NCI-H345 treated with DMSO at 0.1 percent for 48 hours (cell line): ENCODE results near the gene ITGB6.

ENCODE experiments used
- DNase-seq: peaks from one replicate; lab custom pipeline; 2025; ENCODE audit not compliant: unreplicated experiment; lab: John Stamatoyannopoulos, UW

ITGB6 gene

DNA sequence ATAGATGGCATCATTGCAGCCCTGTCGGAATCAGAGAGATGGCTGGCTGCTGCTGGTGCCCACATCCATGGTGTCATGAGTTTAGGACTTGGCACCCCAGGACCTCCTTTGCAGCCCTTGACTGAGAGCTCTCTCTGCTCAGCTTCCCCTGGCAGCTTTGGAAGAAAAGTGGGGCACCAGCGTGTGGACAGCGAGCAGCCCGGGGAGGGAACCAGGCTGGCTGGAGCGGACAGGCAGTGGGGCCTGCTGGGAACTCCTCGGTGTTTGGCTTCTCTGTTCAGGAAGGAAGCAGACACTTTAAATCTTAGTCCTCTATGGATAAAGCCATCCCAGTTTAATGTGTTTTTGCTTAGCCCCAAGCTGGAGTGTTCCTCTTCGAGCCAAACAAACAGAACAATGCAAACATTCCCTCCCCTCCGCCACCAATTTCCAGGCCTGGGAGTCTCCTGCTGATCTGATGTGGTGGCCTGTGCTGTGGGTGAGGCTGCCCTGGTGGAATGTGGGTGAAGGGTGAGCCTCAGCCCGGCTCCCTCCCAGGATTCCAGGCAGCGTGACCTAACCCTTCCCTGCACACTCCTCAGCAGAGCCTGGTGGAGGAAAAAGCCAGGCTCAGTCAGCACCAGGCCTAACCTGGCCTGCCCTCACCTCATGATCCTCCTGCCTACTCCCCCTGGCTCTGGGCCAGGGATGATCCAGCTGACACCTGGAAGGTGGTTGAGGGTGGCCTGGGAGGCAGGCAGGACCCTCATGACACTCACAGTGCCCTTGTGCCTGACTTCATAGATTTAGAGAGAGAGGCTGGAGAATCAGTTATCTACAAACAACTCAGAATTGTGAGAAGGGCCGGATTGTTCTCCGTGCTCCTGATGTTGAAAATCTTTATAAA is 21.6 kb upstream of the ITGB6 start:
- no peak for DNase-seq

GRCh38 chr2:160220545-160221009 is 20.5 kb upstream of the ITGB6 start:
- DNase-seq: no peak

DNA sequence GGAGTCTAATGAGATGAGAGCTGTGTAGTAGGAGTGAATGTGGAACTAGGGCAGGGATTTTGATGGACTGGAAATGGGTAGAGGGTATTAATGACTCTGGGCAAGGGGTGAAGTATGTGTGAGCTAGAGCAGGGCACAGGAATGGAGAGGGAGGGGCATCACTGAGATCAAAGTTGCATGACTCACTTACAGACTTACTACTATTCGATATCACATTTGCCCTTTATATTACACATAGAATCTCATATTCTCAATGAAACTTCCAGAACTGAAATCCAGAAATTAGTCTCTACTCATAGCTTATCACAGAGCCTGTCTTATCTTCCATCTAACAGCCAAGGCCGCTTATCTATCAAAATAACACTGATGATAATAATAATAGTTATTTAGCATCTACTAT is 20.0 kb upstream of the ITGB6 start:
- no peak for DNase-seq

GRCh38 chr2:160214461-160215445 is 14.7 kb upstream of the ITGB6 start:
- no peak for DNase-seq

DNA sequence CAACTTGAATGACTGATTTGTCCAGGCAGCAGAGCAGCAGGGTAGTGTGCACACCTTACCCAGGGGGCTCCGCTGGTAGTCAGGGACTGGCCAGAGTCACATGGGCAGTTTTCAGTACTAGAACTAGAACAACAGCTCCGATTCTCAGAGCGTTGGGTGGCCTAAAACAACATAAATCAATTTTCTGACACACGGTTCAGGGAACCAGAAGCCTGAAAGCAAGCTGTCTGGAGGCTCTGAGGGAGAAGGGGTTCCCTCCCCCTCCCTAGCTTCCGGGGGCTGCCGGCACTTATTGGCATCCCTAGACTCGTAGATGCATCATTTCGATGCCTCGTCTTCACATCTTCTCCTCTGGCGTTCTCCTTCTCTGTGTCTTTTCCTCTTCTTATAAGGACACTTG is 13.4 kb upstream of the ITGB6 start:
- DNase-seq: no peak

- no peak for DNase-seq
Observed at GRCh38 chr2:160210599-160211138, 10.6 kb upstream of the ITGB6 start.

DNA sequence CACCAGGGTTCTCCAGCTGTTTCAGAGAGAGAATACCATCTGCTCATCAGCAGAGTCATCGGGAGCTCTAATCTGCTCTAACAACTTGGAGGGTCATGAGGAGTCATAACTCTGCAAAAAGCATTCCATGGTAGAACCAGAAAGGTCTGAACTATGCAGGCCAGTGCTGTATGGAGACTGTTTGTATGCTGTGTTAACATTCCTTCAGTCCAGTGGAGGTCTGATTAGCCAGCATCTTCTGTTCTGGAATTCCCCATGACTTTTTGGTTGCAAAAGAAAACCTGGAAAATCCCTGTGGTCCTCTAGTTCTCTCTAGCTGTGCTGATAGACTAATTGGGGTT is 9.4 kb upstream of the ITGB6 start:
- no peak for DNase-seq

DNA sequence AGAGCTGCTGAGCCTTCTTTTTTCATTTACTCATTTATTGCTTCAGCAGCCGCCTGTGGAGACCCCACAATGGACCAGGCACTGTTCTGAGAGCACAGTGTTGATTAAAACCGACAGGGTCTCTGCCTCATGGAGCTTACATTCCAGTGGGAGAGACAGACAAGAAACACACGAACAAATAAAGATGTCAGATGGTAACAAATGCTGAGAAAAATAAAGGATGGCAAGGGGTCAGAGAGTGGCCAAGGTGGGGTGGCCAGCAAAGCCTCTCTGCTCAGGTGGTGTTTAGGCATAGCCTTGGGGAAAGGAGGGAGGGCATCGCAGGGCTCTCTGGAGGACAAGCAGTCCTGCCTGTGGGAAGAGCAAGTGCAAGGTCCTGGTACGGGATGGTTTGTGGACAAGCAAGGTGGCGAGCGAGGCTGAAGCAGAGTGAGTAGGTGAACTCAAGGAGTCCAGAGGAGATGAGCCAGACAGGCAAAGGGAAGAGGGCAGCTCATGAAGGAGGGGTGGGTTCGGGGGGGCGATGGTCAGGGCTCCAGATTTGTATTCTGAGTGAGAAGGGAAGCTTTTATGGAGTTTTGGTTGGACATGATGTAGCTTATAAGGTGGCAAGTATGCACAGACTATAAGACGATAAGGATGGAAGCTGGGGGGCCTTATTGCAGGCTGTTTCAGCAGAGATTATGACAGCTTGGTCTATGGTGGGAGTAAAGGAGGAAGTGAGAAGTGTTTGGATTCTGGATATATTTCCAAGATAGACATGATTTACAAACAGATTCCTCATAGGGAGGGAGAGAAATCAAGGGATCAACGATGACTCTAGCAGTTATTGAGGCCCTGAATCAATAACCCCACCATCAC is 8.8 kb upstream of the ITGB6 start:
- no peak for DNase-seq

DNA sequence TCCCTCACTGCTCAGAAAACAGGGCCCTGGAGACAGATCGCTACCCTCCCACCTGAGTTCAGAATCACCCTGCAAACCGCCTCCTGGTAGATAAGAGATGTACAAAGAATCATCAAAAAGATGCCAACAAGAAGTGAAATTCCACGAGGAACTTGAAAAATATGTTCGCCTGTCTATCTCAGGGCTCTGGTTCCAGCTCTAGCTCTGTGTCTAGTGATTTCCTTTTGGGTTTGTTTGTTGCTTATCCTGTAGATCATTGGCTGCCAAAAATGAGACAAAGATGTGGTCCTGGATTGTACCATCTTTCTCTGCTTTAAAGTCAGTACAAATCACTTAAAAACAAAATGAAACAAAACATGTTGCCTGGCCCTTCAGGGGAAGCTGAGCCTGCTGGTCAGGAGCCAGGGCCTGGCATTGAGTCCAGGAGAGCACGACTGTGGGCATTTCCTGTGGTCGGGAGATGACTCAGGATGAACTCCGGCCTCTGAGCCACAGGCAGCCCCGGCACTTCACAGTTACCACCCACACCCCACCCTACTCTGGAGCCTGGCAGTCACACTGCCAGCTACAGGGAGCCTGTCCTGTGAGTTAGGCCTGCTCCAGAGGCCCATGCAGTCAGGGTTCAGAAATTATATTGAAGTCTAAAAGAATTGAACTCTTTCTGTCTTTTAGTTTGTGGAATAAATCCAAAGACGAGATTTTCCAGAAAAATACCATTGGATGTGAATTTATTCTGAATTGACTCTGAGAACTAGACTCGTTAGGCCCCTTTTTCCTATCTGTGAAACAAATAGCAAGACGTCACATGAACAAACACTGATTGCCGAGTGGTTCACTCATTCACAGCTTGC is 8.0 kb upstream of the ITGB6 start:
- DNase-seq: no peak

DNA sequence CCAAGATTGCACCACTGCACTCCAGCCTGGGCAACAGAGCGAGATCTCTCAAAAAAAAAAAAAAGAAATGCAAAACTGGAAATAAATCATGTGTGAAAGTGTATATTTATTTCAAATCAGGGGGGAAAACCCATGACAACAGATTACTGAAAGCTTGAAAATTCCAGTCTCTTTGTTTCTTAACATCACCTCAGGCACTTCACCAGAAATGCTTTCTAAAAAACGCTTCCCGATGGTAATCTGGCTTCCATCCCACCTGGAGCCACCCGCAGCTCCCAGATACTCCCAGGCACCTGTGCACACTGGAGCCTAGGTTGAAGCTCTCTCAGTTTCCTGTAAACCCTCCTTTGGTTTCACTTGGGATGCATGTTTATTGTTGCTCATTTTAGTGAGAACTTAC is 7.2 kb upstream of the ITGB6 start:
- no peak for DNase-seq

GRCh38 chr2:160206436-160206835 is 6.4 kb upstream of the ITGB6 start:
- no peak for DNase-seq

DNA sequence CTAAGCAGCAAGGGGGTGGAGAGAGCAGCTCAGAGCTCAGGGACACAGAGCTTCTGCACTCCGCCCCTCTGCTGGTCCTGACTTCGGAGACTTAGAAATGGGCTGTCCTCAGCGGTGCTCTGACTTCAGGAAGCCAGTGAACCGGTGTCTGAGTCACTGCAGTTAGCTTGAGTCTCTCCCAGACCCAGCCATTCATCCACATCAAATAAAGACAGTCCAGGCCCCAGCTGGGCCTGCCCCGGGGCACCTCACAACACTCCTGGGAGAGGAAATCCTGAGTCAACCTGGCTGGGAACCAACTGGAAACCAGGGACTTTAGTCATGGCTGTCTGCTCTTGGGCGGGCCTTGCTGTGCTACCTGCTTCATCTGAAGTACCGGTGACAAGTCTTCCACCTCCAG is 5.4 kb upstream of the ITGB6 start:
- no peak for DNase-seq

GRCh38 chr2:160203422-160203821 is 3.4 kb upstream of the ITGB6 start:
- no peak for DNase-seq

DNA sequence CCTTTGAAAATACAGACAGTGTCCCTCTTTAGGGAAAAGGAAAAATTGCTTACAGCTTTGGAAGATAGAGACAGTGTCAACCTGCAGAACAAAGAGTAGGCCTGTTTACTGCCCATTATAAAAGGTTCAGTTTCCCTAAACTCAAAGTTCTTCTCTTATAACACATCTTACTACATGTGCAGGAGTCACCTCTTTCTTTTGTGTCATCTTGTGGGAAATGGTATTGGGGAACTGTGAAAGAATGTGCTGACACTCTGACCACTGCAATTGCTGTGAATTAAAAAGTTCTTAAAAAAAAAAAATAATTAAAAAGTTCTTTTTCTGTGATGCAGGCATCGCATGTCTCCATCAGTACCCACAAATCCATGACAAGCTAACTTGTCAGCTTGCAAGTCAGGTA is 2.9 kb upstream of the ITGB6 start:
- DNase-seq: no peak

GRCh38 chr2:160201849-160202539 is 1.9 kb upstream of the ITGB6 start:
- no peak for DNase-seq

DNA sequence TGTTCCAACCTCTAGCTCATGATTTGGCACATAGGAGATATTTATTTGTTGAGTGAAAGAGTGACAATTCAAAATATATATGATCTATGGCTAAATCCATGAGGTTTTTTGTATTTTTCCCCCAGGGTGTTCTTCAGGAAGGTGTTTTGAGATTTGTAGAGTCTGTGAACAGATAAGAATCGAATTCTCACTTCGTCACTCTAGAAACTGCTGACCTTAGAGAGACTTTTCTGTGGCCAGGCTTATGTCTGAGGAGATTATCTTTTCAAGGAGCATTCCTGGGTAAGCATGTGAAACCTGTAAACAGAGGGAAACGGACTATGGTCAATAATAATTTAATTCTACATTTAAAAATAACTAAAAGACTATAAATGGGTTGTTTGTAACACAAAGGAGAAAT is 849 bp upstream of the ITGB6 start:
- DNase-seq: no peak

DNA sequence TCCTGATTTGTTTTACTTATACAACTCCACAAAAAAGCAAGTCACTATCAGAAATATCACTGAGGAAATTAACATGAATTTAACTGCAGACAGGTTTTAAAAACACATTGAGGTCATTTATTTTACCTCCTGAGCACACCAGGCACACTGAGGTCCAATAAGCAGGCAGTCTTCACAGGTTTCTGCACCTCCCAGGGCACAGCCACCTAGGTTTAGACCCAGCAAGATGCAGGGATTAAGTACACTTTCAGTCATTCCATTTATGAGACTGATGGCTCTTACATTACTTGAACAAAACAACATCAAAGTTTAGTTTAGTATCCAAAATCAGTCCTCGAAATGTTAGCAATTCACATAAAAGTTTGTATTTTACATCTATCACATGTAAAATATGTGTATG is 1.0 kb downstream of the ITGB6 start:
- DNase-seq: no peak

- no peak for DNase-seq
Observed at GRCh38 chr2:160197587-160197986, 2.5 kb downstream of the ITGB6 start.

DNA sequence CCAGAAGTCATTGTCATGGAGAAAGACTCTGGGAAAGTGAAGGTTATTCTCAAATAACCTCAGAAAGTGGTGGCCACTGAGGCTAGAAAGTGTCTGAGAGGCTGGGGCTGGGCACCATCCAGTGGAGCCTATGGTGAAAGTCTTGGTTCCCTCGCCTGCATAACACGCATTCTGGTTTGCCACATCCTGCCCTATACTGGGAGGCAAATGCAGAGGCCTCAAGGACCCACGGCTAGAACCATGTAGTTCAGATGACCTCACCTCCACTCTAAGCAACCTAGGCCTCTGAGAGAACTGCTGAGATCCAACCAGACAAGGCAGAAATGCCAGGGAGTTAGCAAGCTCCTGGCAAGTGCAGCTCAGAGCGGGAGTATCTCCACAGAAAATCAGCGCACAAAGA is 5.1 kb downstream of the ITGB6 start:
- no peak for DNase-seq
